ENCODE results near the gene FBP2. TPM values are rescaled to one million over a fixed set of nuclear protein-coding genes. Genes with fewer than 3 reads are reported as not detected.

Gene FBP2
- total and polyA plus RNA-seq, 10 of the 15 experiments (the other 5 are each of a cell fraction or from before 2014, with no cell fraction given), result 0.07 to 1.1 (median 0.12) TPM; not detected in 6

GRCh38 chr9:94630833-94631232, 37.2 kb upstream of the FBP2 start:
- no peak for TF ChIP-seq STAT1 (conservative IDR thresholded peaks at IDR 0.05)
- no peak for TF ChIP-seq FOS (IDR thresholded peaks at IDR 0.05; ENCODE audit: borderline replicate concordance, extremely low read depth, insufficient read length)
- TF ChIP-seq MYB (IDR thresholded peaks at IDR 0.05; ENCODE audit: borderline replicate concordance, low read depth, low read length), result no peak
- TF ChIP-seq BCL3 (IDR thresholded peaks at IDR 0.05; ENCODE audit: borderline replicate concordance, insufficient read depth, low read depth, low read length, poor library complexity, severe bottlenecking), result no peak
- no peak for TF ChIP-seq POLR2AphosphoS2 (IDR thresholded peaks at IDR 0.05; ENCODE audit: low read depth, low read length)
- no peak for TF ChIP-seq PAX8 (IDR thresholded peaks at IDR 0.05)
- TF ChIP-seq GATAD2B (conservative IDR thresholded peaks at IDR 0.05; ENCODE audit: low read depth), result no peak
- TF ChIP-seq CHD4 (IDR thresholded peaks at IDR 0.05), result no peak
- TF ChIP-seq SUZ12 (IDR thresholded peaks at IDR 0.05; ENCODE audit: unreplicated experiment), result no peak
- no peaks in the 10 kb centered on the region for H3K9me3 ChIP-seq (replicated peaks; ENCODE audit: control insufficient read depth, insufficient read depth, low read length)
- in situ Hi-C loops (cut with MboI), result no loop called here
- BruUV-seq (replicated peaks), result no TSS peak
- no peak overlapping the region for H3K4me3 ChIP-seq
- ChIA-PET SMC1A (ENCODE audit: uncharacterized antibody, unreplicated experiment) (no interaction called here), CTCF (interaction anchor here (2.1 kb wide), 1 partner anchor 8 kb away, joined by 5 read pairs; no protein-coding TSS in a partner anchor), RAD21 (ENCODE audit: unreplicated experiment) (no interaction called here), POLR2A (no interaction called here)
- no peaks in the 10 kb centered on the region for H4K20me1 ChIP-seq (ENCODE audit: control insufficient read depth, insufficient read depth)
- WGBS (ENCODE audit: insufficient coverage, insufficient replicate concordance, low lambda C conversion rate, missing lambda C conversion rate), result 65% methylated on average over 5 of the region's 5 CpGs
- no peaks in the 10 kb centered on the region for H3K79me2 ChIP-seq (ENCODE audit: control insufficient read depth, insufficient read depth, low read length)
- no peak overlapping the region for H2AFZ ChIP-seq (ENCODE audit: control insufficient read depth, low read depth, low read length)
- no peak overlapping the region for H3K4me2 ChIP-seq (ENCODE audit: control insufficient read depth, insufficient read depth)
- FAIRE-seq, result no peak
- no peaks in the 10 kb centered on the region for H3K4me1 ChIP-seq (ENCODE audit: control insufficient read depth, insufficient read depth, low read length)
- H3K27me3 ChIP-seq (replicated peaks in 1 of 2; ENCODE audit: control insufficient read depth in 2 of 2, insufficient read depth in 2 of 2, low read length in 1 of 2), result peaks cover 2 to 3% of the 10 kb centered on the region in 2 experiments; a peak in 2 of 4 replicates
- intact Hi-C loops (cut with micrococcal nuclease; ENCODE audit: unreplicated experiment), result no loop called here
- no peak for DNase-seq (ENCODE audit: low read depth, low spot score)
- no peak overlapping the region for H3K27ac ChIP-seq (ENCODE audit: control insufficient read depth, insufficient read depth)
- H3K9ac ChIP-seq (ENCODE audit: control insufficient read depth, insufficient read depth, low read length), result no peak overlapping the region
- ATAC-seq, result no peak
- no peaks in the 10 kb centered on the region for H3K36me3 ChIP-seq (ENCODE audit: control insufficient read depth in 2 of 2, insufficient read depth in 2 of 2, low read length in 1 of 2)
